Measurements from ENCODE around the gene PLCL1. TPM values are rescaled to one million over a fixed set of nuclear protein-coding genes. Genes with fewer than 3 reads are reported as not detected.

The PLCL1 gene
- total and polyA plus RNA-seq, 10 of the 15 experiments (the other 5 are each of a cell fraction or from before 2014, with no cell fraction given): 0.03 to 1.5 (median 0.22) TPM

- FAIRE-seq (no peak), ATAC-seq (no peak), DNase-seq (ENCODE audit: low read depth, low spot score) (no peak)
- no peak overlapping the region for H3K27ac ChIP-seq (ENCODE audit: control insufficient read depth, insufficient read depth)
- TF ChIP-seq GATAD2B (conservative IDR thresholded peaks at IDR 0.05; ENCODE audit: low read depth) (no peak), PKNOX1 (IDR thresholded peaks at IDR 0.05) (peak; percentile 61; the same call in 1 of the 2 replicates)
- ChIA-PET CTCF (no interaction called here), RAD21 (ENCODE audit: unreplicated experiment) (no interaction called here), POLR2A (interaction anchor here (0.5 to 1.0 kb wide), 2 partner anchors 16 to 54 kb away, joined by 3 read pairs; no protein-coding TSS in a partner anchor), SMC1A (ENCODE audit: uncharacterized antibody, unreplicated experiment) (interaction anchor here (0.9 to 1.1 kb wide), 4 partner anchors 11 to 151 kb away, joined by 3 read pairs; no protein-coding TSS in a partner anchor)
- no peaks in the 10 kb centered on the region for H3K79me2 ChIP-seq (ENCODE audit: control insufficient read depth, insufficient read depth, low read length)
- H3K36me3 ChIP-seq (ENCODE audit: control insufficient read depth in 2 of 2, insufficient read depth in 2 of 2, low read length in 1 of 2): no peaks in the 10 kb centered on the region
- BruUV-seq (replicated peaks): no TSS peak
- H3K4me3 ChIP-seq: no peak overlapping the region
- H3K9ac ChIP-seq (ENCODE audit: control insufficient read depth, insufficient read depth, low read length): no peak overlapping the region
- no peaks in the 10 kb centered on the region for H3K4me1 ChIP-seq (ENCODE audit: control insufficient read depth, insufficient read depth, low read length)
- in situ Hi-C loops (cut with MboI): no loop called here
- peaks cover 5% of the 10 kb centered on the region; the same call in 2 of the 3 replicates for H3K9me3 ChIP-seq (replicated peaks; ENCODE audit: control insufficient read depth, insufficient read depth, low read length)
- intact Hi-C loops (cut with micrococcal nuclease; ENCODE audit: unreplicated experiment): no loop called here
- H3K27me3 ChIP-seq (replicated peaks in 1 of 2; ENCODE audit: control insufficient read depth in 2 of 2, insufficient read depth in 2 of 2, low read length in 1 of 2): no peaks in the 10 kb centered on the region
- no peak overlapping the region for H2AFZ ChIP-seq (ENCODE audit: control insufficient read depth, low read depth, low read length)
- H3K4me2 ChIP-seq (ENCODE audit: control insufficient read depth, insufficient read depth): no peak overlapping the region
- no peaks in the 10 kb centered on the region for H4K20me1 ChIP-seq (ENCODE audit: control insufficient read depth, insufficient read depth)
Observed at GRCh38 chr2:197949224-197949623, 144.8 kb downstream of the PLCL1 start.

- no TSS peak for BruUV-seq (replicated peaks)
- no peak overlapping the region for H2AFZ ChIP-seq (ENCODE audit: control insufficient read depth, low read depth, low read length)
- DNase-seq (ENCODE audit: low read depth, low spot score): no peak
- H3K4me1 ChIP-seq (ENCODE audit: control insufficient read depth, insufficient read depth, low read length): no peaks in the 10 kb centered on the region
- no peak for FAIRE-seq
- H3K4me2 ChIP-seq (ENCODE audit: control insufficient read depth, insufficient read depth): no peak overlapping the region
- H3K9ac ChIP-seq (ENCODE audit: control insufficient read depth, insufficient read depth, low read length): no peak overlapping the region
- no peak overlapping the region for H3K27ac ChIP-seq (ENCODE audit: control insufficient read depth, insufficient read depth)
- POLR2A ChIA-PET: interaction anchor here (1.0 kb wide), 1 partner anchor 53 kb away, joined by 3 read pairs; no protein-coding TSS in a partner anchor
- H3K9me3 ChIP-seq (replicated peaks; ENCODE audit: control insufficient read depth, insufficient read depth, low read length): peaks cover 5% of the 10 kb centered on the region; the same call in 2 of the 3 replicates
- TF ChIP-seq RAD21 (IDR thresholded peaks at IDR 0.05; ENCODE audit: insufficient read depth, low read depth, low read length) (peak; percentile 41), HDAC6 (IDR thresholded peaks at IDR 0.05; ENCODE audit: unreplicated experiment) (no peak), NRF1 (conservative IDR thresholded peaks at IDR 0.05; ENCODE audit: low read depth, low read length) (no peak), POU2F2 (IDR thresholded peaks at IDR 0.05; ENCODE audit: borderline replicate concordance, low read depth, low read length) (no peak), ZBTB33 (IDR thresholded peaks at IDR 0.05) (no peak), IKZF2 (IDR thresholded peaks at IDR 0.05) (no peak), EP300 (IDR thresholded peaks at IDR 0.05; ENCODE audit: borderline replicate concordance in 1 of 2, control insufficient read depth in 1 of 2, low read depth in 2 of 2, low read length in 2 of 2) (no peak)
- H3K79me2 ChIP-seq (ENCODE audit: control insufficient read depth, insufficient read depth, low read length): no peaks in the 10 kb centered on the region
- CTCF ChIA-PET: no interaction called here
- no peaks in the 10 kb centered on the region for H3K27me3 ChIP-seq (replicated peaks in 1 of 2; ENCODE audit: control insufficient read depth in 2 of 2, insufficient read depth in 2 of 2, low read length in 1 of 2)
- 47% methylated on average over 3 of the region's 3 CpGs for WGBS (ENCODE audit: insufficient coverage, insufficient replicate concordance, low lambda C conversion rate, missing lambda C conversion rate)
- H3K36me3 ChIP-seq (ENCODE audit: control insufficient read depth in 2 of 2, insufficient read depth in 2 of 2, low read length in 1 of 2): no peaks in the 10 kb centered on the region
- H3K4me3 ChIP-seq: no peak overlapping the region
- ATAC-seq: no peak
- in situ Hi-C loops (cut with MboI) (no loop called here), intact Hi-C loops (cut with micrococcal nuclease; ENCODE audit: unreplicated experiment) (no loop called here)
- SMC1A ChIA-PET (ENCODE audit: uncharacterized antibody, unreplicated experiment): interaction anchor here (0.9 to 1.4 kb wide), 5 partner anchors 9 to 150 kb away, joined by 3 read pairs; no protein-coding TSS in a partner anchor
- H4K20me1 ChIP-seq (ENCODE audit: control insufficient read depth, insufficient read depth): no peaks in the 10 kb centered on the region
- RAD21 ChIA-PET (ENCODE audit: unreplicated experiment): no interaction called here
Observed at GRCh38 chr2:197950006-197950405, 145.6 kb downstream of the PLCL1 start.
